GM12864 (cell line): ENCODE results near the gene CHST12.

Experiments used
- DNase-seq: peaks from one replicate; pipeline ENCODE4 v3.0.0-alpha.2; 2011; ENCODE audit warnings: low read depth
- H3K4me3 ChIP-seq: 2 replicates; pipeline ENCODE4 v1.5.1; 2011; ENCODE audit warnings: mild to moderate bottlenecking, low read depth, low read length, control low read depth
- CTCF ChIP-seq: IDR thresholded peaks from 2 replicates; pipeline ENCODE4 v1.5.1; 2011; ENCODE audit warnings: low read depth, mild to moderate bottlenecking, moderate library complexity, low read length, control low read depth, inconsistent platforms; ENCODE audit errors: missing control alignments

Gene CHST12

GRCh38 chr7:2394566-2395082 is 8.8 kb upstream of the CHST12 start:
- TF ChIP-seq CTCF = no peak
- no peak overlapping the region for H3K4me3 ChIP-seq
- no peak for DNase-seq

- TF ChIP-seq CTCF = no peak
- DNase-seq = no peak
- H3K4me3 ChIP-seq = no peak overlapping the region
These were observed 4.9 kb upstream of the CHST12 start for GRCh38 chr7:2398506-2398905.

DNA sequence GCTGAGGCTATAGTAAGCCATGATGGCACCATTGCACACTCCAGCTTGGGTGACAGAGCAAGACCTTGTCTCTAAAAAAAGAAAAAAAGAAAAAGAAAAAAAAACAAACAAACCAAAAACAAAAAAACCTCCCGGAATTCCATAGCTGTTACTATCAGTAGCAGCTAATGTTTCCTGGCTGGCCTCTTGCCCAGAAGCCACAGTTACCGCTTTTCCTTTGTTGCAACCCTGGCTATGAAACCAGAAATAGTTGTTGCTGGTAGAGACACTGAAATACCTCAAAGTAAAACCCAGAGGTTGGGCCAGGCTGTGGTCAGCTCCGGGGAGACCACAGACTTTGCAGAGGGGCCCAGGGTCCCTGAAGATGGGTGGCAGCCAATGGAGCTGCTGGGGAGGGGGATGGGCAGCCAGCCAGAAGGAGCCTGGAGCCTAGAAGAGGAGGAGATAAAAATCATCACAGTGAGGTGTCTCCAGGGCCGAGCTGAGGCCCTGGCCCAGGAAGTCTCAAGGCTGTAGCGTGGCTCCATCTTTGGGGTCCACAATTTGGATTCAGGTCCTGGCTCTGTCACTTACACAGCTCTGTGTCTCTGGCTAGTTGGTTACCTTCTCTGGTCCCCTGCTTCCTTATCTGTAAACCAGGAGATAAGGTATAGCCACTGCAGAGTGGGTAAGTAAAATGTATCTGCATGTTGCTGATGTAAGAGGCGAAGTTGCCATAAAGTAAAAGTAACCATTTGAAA is 3.4 kb upstream of the CHST12 start:
- no peak for TF ChIP-seq CTCF
- no peak overlapping the region for H3K4me3 ChIP-seq
- DNase-seq = no peak

GRCh38 chr7:2402687-2403013 is 761 bp upstream of the CHST12 start:
- H3K4me3 ChIP-seq = peak overlapping the region; percentile 58
- no peak for TF ChIP-seq CTCF
- no peak for DNase-seq

GRCh38 chr7:2403718-2404648 is 572 bp downstream of the CHST12 start:
- no peak for DNase-seq
- peak overlapping the region; percentile 78 for H3K4me3 ChIP-seq
- TF ChIP-seq CTCF = no peak

- no peak for DNase-seq
- peak overlapping the region; percentile 78 for H3K4me3 ChIP-seq
These were observed 1.3 kb downstream of the CHST12 start for GRCh38 chr7:2404714-2405119.

More at GRCh38 chr7:2404714-2405119, 1.3 kb downstream of the CHST12 start:
- no peak for TF ChIP-seq CTCF
